ENCODE measurements around the gene FUT4. TPM values are rescaled to one million over a fixed set of nuclear protein-coding genes. Genes with fewer than 3 reads are reported as not detected.

The FUT4 gene
- total RNA-seq, 2 experiments from 2014 or later: 3.9 TPM

DNA sequence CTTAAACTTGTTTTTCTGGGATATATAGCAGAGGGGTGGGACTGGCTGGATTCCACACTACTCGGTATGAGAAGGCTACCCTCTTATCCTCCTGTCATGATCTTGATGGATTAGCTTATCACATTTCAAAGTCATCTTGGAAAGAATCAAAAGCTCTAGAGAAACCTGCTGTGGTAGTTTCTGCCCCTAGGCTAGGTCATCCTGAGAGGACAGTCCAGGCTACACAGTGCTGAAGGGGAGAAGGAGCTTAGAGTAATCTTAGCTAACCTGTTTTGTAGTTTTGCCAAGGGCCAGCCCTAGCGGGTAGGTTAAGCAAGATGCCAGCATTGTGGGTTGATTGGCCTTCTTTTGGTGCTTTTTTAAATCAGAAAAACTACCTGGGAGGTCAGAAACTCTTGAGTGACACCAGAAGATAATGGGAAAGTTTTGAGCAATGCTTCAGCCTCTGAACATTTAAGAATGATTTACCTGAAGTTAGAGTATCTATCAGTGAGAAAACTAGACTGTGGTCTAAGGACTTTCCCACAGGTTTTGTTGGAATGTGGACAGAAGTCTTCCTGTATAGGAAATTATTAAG is 44.7 kb downstream of the FUT4 start:
- H3K9me3 Mint-ChIP-seq: no peaks in the 10 kb centered on the region
- no peak overlapping the region for H3K27ac Mint-ChIP-seq
- intact Hi-C loops (cut with micrococcal nuclease): no loop called here
- no peak for DNase-seq
- H3K27me3 Mint-ChIP-seq: no peaks in the 10 kb centered on the region
- ChIA-PET POLR2A (no interaction called here), CTCF (interaction anchor here (1.1 kb wide), 1 partner anchor 8 kb away, joined by 3 read pairs; no protein-coding TSS in a partner anchor)
- no peaks in the 10 kb centered on the region for H3K4me1 Mint-ChIP-seq (ENCODE audit: low read depth)
- ATAC-seq: no peak
- H3K4me3 Mint-ChIP-seq: no peak overlapping the region
- TF ChIP-seq, protein P1, sequence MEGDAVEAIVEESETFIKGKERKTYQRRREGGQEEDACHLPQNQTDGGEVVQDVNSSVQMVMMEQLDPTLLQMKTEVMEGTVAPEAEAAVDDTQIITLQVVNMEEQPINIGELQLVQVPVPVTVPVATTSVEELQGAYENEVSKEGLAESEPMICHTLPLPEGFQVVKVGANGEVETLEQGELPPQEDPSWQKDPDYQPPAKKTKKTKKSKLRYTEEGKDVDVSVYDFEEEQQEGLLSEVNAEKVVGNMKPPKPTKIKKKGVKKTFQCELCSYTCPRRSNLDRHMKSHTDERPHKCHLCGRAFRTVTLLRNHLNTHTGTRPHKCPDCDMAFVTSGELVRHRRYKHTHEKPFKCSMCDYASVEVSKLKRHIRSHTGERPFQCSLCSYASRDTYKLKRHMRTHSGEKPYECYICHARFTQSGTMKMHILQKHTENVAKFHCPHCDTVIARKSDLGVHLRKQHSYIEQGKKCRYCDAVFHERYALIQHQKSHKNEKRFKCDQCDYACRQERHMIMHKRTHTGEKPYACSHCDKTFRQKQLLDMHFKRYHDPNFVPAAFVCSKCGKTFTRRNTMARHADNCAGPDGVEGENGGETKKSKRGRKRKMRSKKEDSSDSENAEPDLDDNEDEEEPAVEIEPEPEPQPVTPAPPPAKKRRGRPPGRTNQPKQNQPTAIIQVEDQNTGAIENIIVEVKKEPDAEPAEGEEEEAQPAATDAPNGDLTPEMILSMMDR (IDR thresholded peaks at IDR 0.05): no peak
- no peaks in the 10 kb centered on the region for H3K36me3 Mint-ChIP-seq (ENCODE audit: low read depth)

DNA sequence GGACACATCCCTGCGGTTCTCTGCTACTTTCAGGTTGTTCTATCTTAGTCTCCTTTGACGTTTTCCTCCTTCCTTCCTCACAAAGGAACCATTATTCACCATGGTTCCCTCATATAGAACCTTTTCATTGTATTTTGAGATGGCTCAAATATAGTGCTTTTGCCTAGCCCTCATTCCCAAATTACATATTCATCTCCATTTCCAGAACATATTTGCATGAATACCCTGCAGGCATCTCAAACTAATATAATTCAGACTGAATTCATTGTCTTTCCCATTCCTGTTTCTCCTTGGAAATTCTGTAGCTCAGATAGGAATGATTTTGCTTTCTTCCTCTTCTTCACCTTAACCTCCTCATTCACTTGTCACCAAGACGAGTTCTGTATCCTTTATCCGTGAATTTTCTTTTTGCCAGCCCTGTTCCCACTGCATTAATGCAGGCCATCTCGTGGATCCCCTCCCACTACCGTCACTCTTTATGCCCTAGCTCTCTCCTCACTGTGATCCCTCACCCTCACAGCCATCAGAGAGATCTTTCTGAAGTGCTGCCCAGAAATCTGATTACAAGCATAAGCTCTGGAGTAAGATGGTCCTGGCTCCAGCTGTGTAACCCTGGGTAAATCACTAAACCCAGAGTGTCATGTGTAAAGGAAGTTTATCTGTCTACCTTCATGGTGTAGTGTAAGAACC is 46.8 kb downstream of the FUT4 start:
- CTCF ChIA-PET: interaction anchor here (0.8 kb wide), 1 partner anchor 13 kb away, joined by 3 read pairs; no protein-coding TSS in a partner anchor
- TF ChIP-seq, protein P1 (IDR thresholded peaks at IDR 0.05): no peak
- Mint-ChIP-seq H3K27ac (no peak overlapping the region), H3K4me3 (no peak overlapping the region), H3K27me3 (no peaks in the 10 kb centered on the region), H3K36me3 (ENCODE audit: low read depth) (no peaks in the 10 kb centered on the region), H3K9me3 (no peaks in the 10 kb centered on the region), H3K4me1 (ENCODE audit: low read depth) (no peaks in the 10 kb centered on the region)
- intact Hi-C loops (cut with micrococcal nuclease): no loop called here
- POLR2A ChIA-PET: no interaction called here
- ATAC-seq (no peak), DNase-seq (no peak)

DNA sequence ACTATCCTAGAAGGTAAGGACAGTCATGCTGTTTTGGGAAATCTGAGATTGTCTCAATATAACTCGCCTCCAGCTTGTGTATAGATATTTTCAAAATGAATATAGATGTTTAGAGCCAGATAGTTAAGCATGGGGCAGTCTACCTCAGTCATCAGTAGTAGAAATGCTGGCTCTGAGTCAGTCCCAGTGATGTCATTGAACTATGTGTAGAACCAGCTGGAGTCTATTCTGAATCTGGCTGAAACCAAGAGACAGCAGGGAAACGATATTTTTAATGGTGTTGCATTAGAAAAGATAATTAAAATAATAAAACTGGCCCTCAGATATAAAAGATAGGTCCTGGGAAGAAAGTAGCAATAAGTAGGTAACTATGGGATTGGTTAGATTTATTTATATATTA is 49.3 kb downstream of the FUT4 start:
- Mint-ChIP-seq H3K9me3 (no peaks in the 10 kb centered on the region), H3K27ac (no peak overlapping the region), H3K36me3 (ENCODE audit: low read depth) (no peaks in the 10 kb centered on the region), H3K4me1 (ENCODE audit: low read depth) (no peaks in the 10 kb centered on the region), H3K4me3 (no peak overlapping the region), H3K27me3 (no peaks in the 10 kb centered on the region)
- ChIA-PET POLR2A (no interaction called here), CTCF (no interaction called here)
- DNase-seq (no peak), ATAC-seq (no peak)
- TF ChIP-seq, protein P1 (IDR thresholded peaks at IDR 0.05): no peak
- intact Hi-C loops (cut with micrococcal nuclease): no loop called here

DNA sequence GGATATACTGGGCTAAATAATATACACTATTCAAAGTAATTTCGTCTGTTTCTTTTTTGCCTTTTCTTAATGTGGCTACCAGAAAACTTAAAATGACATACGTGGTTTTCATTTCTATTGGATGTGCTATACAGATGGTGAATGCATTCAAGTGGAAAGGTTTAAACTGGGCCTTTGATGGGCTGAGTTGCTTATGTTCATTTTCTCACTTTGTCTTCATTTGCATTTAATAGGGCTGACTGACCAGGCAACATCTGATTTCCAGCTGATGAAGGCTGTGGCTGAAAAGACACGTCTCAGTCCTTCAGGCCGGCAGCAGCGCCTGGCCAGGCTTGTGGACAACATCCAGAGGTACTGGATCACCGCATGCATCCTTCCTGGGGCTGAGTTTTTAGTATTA is 51.4 kb downstream of the FUT4 start:
- ChIA-PET POLR2A (no interaction called here), CTCF (no interaction called here)
- DNase-seq: no peak
- Mint-ChIP-seq H3K9me3 (no peaks in the 10 kb centered on the region), H3K36me3 (ENCODE audit: low read depth) (no peaks in the 10 kb centered on the region), H3K4me3 (no peak overlapping the region), H3K27me3 (no peaks in the 10 kb centered on the region), H3K27ac (no peak overlapping the region), H3K4me1 (ENCODE audit: low read depth) (no peaks in the 10 kb centered on the region)
- ATAC-seq: no peak
- intact Hi-C loops (cut with micrococcal nuclease): no loop called here
- TF ChIP-seq, protein P1 (IDR thresholded peaks at IDR 0.05): no peak

DNA sequence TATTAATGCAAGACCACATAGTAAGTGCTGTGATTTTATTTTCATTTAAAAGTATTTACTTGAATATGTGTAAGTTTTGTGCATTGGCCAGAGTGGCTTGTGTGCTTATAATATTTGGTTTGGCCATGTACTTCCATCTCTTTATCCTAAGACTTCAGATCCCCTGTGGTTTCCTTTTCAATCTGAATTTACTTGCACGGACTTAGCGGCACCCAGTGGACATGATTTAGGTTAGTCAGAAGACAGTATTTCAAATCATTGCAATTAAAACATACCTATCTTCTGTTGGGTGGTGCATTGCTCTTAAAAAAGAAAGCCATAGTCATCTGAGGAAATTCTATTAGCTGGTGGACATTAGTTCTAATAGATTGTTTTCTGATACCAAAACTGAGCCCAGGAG is 54.2 kb downstream of the FUT4 start:
- no peaks in the 10 kb centered on the region for H3K4me1 Mint-ChIP-seq (ENCODE audit: low read depth)
- ATAC-seq (no peak), DNase-seq (peak; percentile 1)
- no peak overlapping the region for H3K27ac Mint-ChIP-seq
- no peak overlapping the region for H3K4me3 Mint-ChIP-seq
- H3K36me3 Mint-ChIP-seq (ENCODE audit: low read depth): no peaks in the 10 kb centered on the region
- POLR2A ChIA-PET: no interaction called here
- no peaks in the 10 kb centered on the region for H3K27me3 Mint-ChIP-seq
- TF ChIP-seq, protein P1 (IDR thresholded peaks at IDR 0.05): no peak
- no peaks in the 10 kb centered on the region for H3K9me3 Mint-ChIP-seq
- CTCF ChIA-PET: no interaction called here
- intact Hi-C loops (cut with micrococcal nuclease): no loop called here

Other genes with a start within 250 kb of the FUT4 start
- gene IZUMO1R, start 239.3 kb upstream of the FUT4 start, total RNA-seq: not detected
- under 1 TPM; 0.07 to 0.11 TPM for gene GPR83, start 142.5 kb upstream of the FUT4 start, total RNA-seq
- gene MRE11, start 50.1 kb upstream of the FUT4 start, total RNA-seq: 10 to 100 TPM; 38.3 to 42.0 TPM
- 10 to 100 TPM; 17.9 to 19.1 TPM for gene ANKRD49, start 49.9 kb upstream of the FUT4 start, total RNA-seq
- not detected for gene C11orf97, start 31.5 kb upstream of the FUT4 start, total RNA-seq
- gene PIWIL4, start 23.4 kb downstream of the FUT4 start, total RNA-seq: under 1 TPM; 0.36 to 0.50 TPM
- 1 to 10 TPM; 1.5 to 1.7 TPM for gene AMOTL1, start 224.4 kb downstream of the FUT4 start, total RNA-seq

All from activated CD8-positive, alpha-beta T cell treated with anti-CD3 and anti-CD28 coated beads for 36 hours (primary cell).